OCI-LY1 (cell line): Measurements from ENCODE around the gene EVL.

ENCODE experiments used
- CTCF ChIP-seq: fragments of 200-600 bp; sonication (generic), shearing (Covaris generic); IDR thresholded peaks from 2 replicates; pipeline ENCODE4 v1.5.1; 2017; ENCODE audit warnings: mild to moderate bottlenecking, antibody characterized with exemption, low read length, moderate library complexity, mixed read lengths
- EZH2 ChIP-seq: fragments of 200-600 bp; sonication (generic), shearing (Covaris generic); IDR thresholded peaks from 2 replicates; pipeline ENCODE4 v1.8.0; 2017; ENCODE audit warnings: borderline replicate concordance, mixed run types, mild to moderate bottlenecking, antibody characterized with exemption, low read length, moderate library complexity, mixed read lengths

DNA sequence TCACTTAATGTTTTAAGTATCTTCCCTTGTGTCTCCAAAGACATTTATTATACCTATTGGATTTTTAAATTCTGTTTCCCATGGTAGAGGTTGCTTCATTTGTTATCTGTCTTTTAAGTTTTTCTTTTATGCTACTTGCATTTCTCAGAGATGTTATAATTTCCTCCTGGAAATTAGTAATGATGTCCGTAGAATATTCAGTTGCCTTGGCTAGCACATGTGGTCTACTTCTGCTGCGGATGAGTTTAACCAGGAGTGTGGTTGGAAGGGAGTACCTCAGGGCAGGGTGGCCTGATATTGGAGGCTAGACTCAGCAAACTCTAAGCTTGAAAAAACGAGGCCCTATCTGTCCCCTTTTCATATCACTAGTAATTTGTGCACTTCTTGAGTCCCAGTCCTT, 8.8 kb upstream of the EVL start:
- TF ChIP-seq CTCF (no peak), EZH2 (no peak)
